OCI-LY1 (cell line): ENCODE data around the gene CUBN.

Source experiments
- H2AFZ ChIP-seq: fragments of 200-600 bp; sonication (generic), shearing (Covaris generic); 2 replicates; pipeline ENCODE4 v1.6.0; 2014; ENCODE audit warnings: antibody characterized with exemption, mild to moderate bottlenecking, low read length
- H3F3A ChIP-seq: fragments of 200-600 bp; sonication (generic), shearing (Covaris generic); 2 replicates; pipeline ENCODE4 v1.6.0; 2014; ENCODE audit warnings: mild to moderate bottlenecking, antibody characterized with exemption, low read length, moderate library complexity; ENCODE audit not compliant: insufficient read depth
- H3K27ac ChIP-seq: fragments of 200-600 bp; sonication (generic); 2 replicates; pipeline ENCODE4 v1.5.1; 2014; ENCODE audit warnings: low read length, mixed run types, mild to moderate bottlenecking, low read depth; ENCODE audit not compliant: poor library complexity, severe bottlenecking
- H3K27me3 ChIP-seq: fragments of 200-600 bp; sonication (generic); 2 replicates; pipeline ENCODE4 v1.6.0; 2014; ENCODE audit warnings: antibody characterized with exemption, mild to moderate bottlenecking, low read length, moderate library complexity; ENCODE audit not compliant: insufficient read depth
- H3K36me3 ChIP-seq: fragments of 200-600 bp; sonication (generic); 2 replicates; pipeline ENCODE4 v1.6.1; 2014; ENCODE audit warnings: mild to moderate bottlenecking, antibody characterized with exemption, low read length, moderate library complexity, mixed read lengths; ENCODE audit not compliant: insufficient read depth
- H3K4me1 ChIP-seq: fragments of 200-600 bp; sonication (generic); 2 replicates; pipeline ENCODE4 v1.5.1; 2014; ENCODE audit warnings: mild to moderate bottlenecking, low read length, moderate library complexity; ENCODE audit not compliant: insufficient read depth, severe bottlenecking
- H3K4me2 ChIP-seq: fragments of 200-600 bp; sonication (generic), shearing (Covaris generic); 2 replicates; pipeline ENCODE4 v1.6.1; 2014; ENCODE audit warnings: low read length
- H3K4me3 ChIP-seq: fragments of 200-600 bp; sonication (generic); 2 replicates; pipeline ENCODE4 v1.5.1; 2014; ENCODE audit warnings: low read length, low read depth, mild to moderate bottlenecking, mixed read lengths; ENCODE audit not compliant: poor library complexity, severe bottlenecking
- H3K79me2 ChIP-seq: fragments of 200-600 bp; shearing (Covaris generic); 2 replicates; pipeline ENCODE4 v1.6.1; 2016; ENCODE audit warnings: mixed run types, low read length, mixed read lengths; ENCODE audit not compliant: insufficient read depth
- H3K9ac ChIP-seq: fragments of 200-600 bp; sonication (generic), shearing (Covaris generic); 2 replicates; pipeline ENCODE4 v1.6.1; 2014; ENCODE audit warnings: mild to moderate bottlenecking, low read length, mixed read lengths
- H3K9me2 ChIP-seq: fragments of 200-600 bp; sonication (generic), shearing (Covaris generic); 2 replicates; pipeline ENCODE4 v1.6.1; 2014; ENCODE audit warnings: low read depth, mild to moderate bottlenecking, low read length, mixed read lengths
- H3K9me3 ChIP-seq: fragments of 200-600 bp; shearing (Covaris generic); 2 replicates; pipeline ENCODE4 v1.6.1; 2014; ENCODE audit warnings: low read length, mixed read lengths
- H4K20me1 ChIP-seq: fragments of 200-600 bp; sonication (generic), shearing (Covaris generic); 2 replicates; pipeline ENCODE4 v1.6.0; 2016; ENCODE audit warnings: mild to moderate bottlenecking, low read length; ENCODE audit not compliant: insufficient read depth
- CTCF ChIP-seq: fragments of 200-600 bp; sonication (generic), shearing (Covaris generic); IDR thresholded peaks from 2 replicates; pipeline ENCODE4 v1.5.1; 2017; ENCODE audit warnings: mild to moderate bottlenecking, antibody characterized with exemption, low read length, moderate library complexity, mixed read lengths
- EZH2 ChIP-seq: fragments of 200-600 bp; sonication (generic), shearing (Covaris generic); IDR thresholded peaks from 2 replicates; pipeline ENCODE4 v1.8.0; 2017; ENCODE audit warnings: borderline replicate concordance, mixed run types, mild to moderate bottlenecking, antibody characterized with exemption, low read length, moderate library complexity, mixed read lengths

Gene CUBN

GRCh38 chr10:16817125-16818019, 312.2 kb downstream of the CUBN start, which contains the start of gene RSU1:
TSS of gene RSU1 (minus strand) at chr10:16817424. CDS start at chr10:16817081, 343 bp downstream.
- Histone ChIP-seq H3K9me2 (no peaks in the 10 kb centered on the region), H4K20me1 (no peaks in the 10 kb centered on the region), H3K4me1 (peaks cover 20% of the 10 kb centered on the region), H3K36me3 (no peaks in the 10 kb centered on the region), H3K4me2 (peak within 1 kb of the TSS; percentile 88), H3K79me2 (no peaks in the 10 kb centered on the region), H3K27me3 (no peaks in the 10 kb centered on the region), H2AFZ (peak within 1 kb of the TSS; percentile 73), H3K9me3 (no peaks in the 10 kb centered on the region; the same call in 1 of the 2 replicates), H3K27ac (no peak within 1 kb of the TSS), H3F3A (no peaks in the 10 kb centered on the region), H3K4me3 (peak within 1 kb of the TSS; percentile 80), H3K9ac (peak within 1 kb of the TSS; percentile 75)
- TF ChIP-seq EZH2, result no peak
- no peak for TF ChIP-seq CTCF

DNA sequence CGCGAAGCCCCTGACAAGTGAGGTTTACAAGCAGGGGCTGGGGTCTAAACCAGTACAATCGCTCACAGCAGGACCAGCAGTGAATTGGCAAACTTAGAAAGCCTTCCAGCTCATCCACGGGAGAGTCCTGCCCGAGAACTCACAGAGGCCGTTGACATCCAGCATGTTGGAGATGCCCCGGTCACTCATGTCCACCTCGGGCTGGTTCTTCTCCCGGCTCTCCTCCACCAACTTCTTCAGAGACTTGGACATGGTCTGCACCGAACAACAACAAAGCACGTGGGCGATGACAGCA, 312.8 kb downstream of the CUBN start:
- no peak for TF ChIP-seq CTCF
- no peak for TF ChIP-seq EZH2
- H3K9ac ChIP-seq, result peak overlapping the region; percentile 75
- no peak overlapping the region for H3K27ac ChIP-seq
- no peaks in the 10 kb centered on the region for H3K36me3 ChIP-seq
- H4K20me1 ChIP-seq, result no peaks in the 10 kb centered on the region
- H3F3A ChIP-seq, result no peaks in the 10 kb centered on the region
- peak overlapping the region; percentile 19; the same call in 1 of the 2 replicates for H2AFZ ChIP-seq
- peak overlapping the region; percentile 88 for H3K4me2 ChIP-seq
- peak overlapping the region; percentile 80 for H3K4me3 ChIP-seq
- no peaks in the 10 kb centered on the region for H3K9me2 ChIP-seq
- no peaks in the 10 kb centered on the region; the same call in 1 of the 2 replicates for H3K9me3 ChIP-seq
- H3K79me2 ChIP-seq, result no peaks in the 10 kb centered on the region
- no peaks in the 10 kb centered on the region for H3K27me3 ChIP-seq
- H3K4me1 ChIP-seq, result peaks cover 20% of the 10 kb centered on the region

DNA sequence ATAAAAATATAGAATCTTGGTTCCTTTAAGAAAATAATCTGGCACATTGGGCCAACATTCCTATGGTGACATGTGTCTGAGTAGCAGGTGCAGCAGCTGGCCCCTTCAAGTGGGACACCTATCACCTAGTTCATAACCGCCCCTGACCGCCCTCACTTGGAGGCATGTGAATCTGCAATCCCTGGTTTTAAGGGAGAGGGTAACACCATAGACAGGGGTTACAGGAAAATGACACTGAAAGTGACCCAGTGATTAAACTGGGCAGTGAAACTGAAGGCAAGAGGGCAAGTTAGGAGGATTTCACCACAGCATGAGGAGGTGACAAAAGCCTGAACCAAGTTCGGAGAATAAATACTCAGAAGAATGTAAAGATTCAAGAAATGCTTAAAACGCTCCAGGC, 313.4 kb downstream of the CUBN start:
- no peak overlapping the region for H2AFZ ChIP-seq
- H3K9me3 ChIP-seq, result no peaks in the 10 kb centered on the region
- H3K27me3 ChIP-seq, result no peaks in the 10 kb centered on the region
- H3K4me3 ChIP-seq, result peak overlapping the region; percentile 80
- no peaks in the 10 kb centered on the region for H3F3A ChIP-seq
- H3K4me1 ChIP-seq, result peaks cover 20% of the 10 kb centered on the region
- peak overlapping the region; percentile 88 for H3K4me2 ChIP-seq
- no peaks in the 10 kb centered on the region for H3K36me3 ChIP-seq
- no peaks in the 10 kb centered on the region for H3K79me2 ChIP-seq
- no peaks in the 10 kb centered on the region for H4K20me1 ChIP-seq
- no peak overlapping the region for H3K27ac ChIP-seq
- TF ChIP-seq CTCF (peak; percentile 7; the same call in 1 of the 2 replicates), EZH2 (no peak)
- no peaks in the 10 kb centered on the region for H3K9me2 ChIP-seq
- peak overlapping the region; percentile 75 for H3K9ac ChIP-seq
